PC-9 (cell line): ENCODE results near the gene B3GNT7.

Source experiments
- EZH2 ChIP-seq: fragments of 200-600 bp; sonication (generic); IDR thresholded peaks from 2 replicates; pipeline ENCODE4 v1.8.0; 2017; ENCODE audit warnings: antibody characterized with exemption, low read depth
- TF ChIP-seq, protein P1 (sequence below): fragments of 200-600 bp; sonication (generic); conservative IDR thresholded peaks from 2 replicates; pipeline ENCODE4 v1.6.1; 2017; ENCODE audit warnings: mixed run types, antibody characterized with exemption, mild to moderate bottlenecking, moderate library complexity

- TF ChIP-seq, protein P1, sequence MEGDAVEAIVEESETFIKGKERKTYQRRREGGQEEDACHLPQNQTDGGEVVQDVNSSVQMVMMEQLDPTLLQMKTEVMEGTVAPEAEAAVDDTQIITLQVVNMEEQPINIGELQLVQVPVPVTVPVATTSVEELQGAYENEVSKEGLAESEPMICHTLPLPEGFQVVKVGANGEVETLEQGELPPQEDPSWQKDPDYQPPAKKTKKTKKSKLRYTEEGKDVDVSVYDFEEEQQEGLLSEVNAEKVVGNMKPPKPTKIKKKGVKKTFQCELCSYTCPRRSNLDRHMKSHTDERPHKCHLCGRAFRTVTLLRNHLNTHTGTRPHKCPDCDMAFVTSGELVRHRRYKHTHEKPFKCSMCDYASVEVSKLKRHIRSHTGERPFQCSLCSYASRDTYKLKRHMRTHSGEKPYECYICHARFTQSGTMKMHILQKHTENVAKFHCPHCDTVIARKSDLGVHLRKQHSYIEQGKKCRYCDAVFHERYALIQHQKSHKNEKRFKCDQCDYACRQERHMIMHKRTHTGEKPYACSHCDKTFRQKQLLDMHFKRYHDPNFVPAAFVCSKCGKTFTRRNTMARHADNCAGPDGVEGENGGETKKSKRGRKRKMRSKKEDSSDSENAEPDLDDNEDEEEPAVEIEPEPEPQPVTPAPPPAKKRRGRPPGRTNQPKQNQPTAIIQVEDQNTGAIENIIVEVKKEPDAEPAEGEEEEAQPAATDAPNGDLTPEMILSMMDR = no peak
- no peak for TF ChIP-seq EZH2
These were observed 34.6 kb upstream of the B3GNT7 start for GRCh38 chr2:231360881-231361371.
